ENCODE data around the gene CTNNBL1.
A peak's percentile ranks its signal among the peaks of the same experiment; 100 is the strongest.

CTNNBL1 gene

DNA sequence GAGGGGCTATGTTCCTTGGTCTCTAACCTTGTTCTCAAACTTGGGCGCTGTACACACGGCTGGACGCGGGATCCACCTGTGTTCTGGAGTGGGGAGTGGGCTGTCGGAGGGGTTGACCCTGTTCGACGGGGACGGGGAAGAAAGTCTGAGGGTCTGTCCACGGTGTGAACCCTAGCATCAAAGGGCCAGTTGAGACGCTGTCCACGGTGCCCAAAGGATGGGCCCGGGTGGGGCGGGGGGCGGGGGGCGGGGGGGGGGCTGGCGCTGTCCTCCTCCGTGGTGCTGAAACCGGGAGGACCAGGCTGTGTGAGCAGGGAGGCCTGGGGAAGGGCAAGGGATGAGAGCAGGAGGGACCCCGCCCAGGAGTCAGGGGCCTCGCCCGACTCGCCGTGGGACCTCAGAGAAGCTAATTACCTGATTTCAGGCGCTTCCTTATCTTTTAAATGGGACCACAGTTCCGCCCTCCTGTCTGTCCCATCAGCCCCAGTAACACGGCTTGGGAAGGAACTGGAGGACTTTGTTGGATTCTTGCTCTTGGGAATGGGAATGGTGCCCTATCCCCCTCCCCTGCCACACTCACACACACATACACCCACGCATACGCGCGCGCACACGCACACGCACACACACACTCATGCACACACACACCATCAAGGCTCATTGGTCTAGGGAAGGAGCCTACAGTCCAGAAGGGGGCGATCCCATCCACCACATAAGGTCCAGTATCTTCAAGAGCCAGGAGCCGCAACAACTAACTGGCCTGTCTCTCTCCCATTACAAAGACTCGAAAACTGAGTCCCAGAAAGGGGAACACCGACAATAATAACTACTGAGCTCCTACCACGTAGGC is 208.0 kb downstream of the CTNNBL1 start:
- peak; percentile 78 for DNase-seq (ENCODE audit: low spot score)

DNA sequence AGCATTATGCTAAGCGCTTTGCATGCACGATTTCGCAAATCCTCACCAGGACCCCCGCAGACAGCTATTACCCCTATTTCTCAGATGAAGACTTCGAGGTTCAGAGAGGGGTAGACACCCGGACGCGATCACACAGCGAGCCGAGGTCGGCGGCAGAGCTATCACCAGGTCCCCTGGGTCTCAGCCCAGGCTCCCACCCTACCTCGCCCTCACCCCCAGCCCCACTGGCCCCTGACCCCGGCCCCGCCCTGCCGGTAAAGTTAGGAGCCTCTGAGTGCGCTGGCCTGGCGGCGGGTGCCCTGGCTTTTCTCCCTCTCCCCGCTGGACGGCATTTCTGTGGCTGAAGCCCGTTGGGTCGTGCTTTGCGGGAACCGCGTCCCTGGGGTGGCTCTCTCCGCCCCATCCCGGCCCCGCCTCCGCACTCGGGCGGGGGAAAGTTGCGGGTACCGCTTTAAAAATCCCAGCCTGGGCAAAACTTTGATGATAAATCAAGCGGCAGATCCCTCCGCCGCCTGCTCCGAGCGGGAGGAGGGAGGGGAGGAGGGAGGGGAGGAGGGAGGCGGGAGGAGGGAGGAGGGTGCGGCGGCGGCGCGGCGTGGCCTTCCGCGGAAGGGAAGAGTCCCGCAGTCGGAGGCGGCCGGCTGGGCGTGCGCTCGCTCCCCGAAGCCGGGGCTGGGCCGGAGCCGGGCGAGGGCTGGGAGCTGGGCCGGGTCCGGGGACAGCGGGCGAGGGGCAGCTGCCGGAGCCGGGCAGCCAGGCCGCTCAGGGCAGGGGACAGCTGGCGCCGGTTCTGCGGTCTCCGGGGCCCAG is 208.9 kb downstream of the CTNNBL1 start, which contains the start of gene VSTM2L:
TSS of gene VSTM2L (plus strand) at position 624 of the 810 bp plus-strand sequence. CDS start 224 bp downstream, outside the sequence.
- DNase-seq (ENCODE audit: low spot score), result peak; percentile 39

DNA sequence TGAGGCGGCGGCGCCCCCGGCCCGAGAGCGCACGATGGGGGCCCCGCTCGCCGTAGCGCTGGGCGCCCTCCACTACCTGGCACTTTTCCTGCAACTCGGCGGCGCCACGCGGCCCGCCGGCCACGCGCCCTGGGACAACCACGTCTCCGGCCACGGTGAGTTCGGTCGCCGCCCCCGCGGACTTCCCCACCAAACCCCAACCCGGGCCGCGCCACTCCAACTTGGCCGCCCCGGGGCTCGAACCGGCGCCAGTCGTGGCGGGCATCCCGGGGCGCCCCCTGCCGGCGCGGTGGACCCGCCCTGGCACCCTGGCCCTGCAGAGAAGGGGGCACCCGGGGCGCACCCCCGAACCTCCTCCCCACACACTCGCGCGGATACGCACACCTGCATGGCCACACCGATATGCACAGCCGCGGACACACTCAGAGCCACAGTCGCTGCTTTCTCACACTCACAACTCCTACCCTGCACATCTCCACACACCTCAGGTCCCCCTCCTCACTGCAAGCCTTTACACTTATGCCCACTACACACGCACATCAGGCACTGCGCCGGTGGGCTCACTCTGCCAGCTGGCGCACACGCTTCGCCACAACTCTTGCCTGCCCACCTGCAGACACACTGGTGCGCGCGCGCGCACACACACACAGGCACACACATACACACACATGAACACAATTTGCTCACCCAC is 209.6 kb downstream of the CTNNBL1 start:
- DNase-seq (ENCODE audit: low spot score), result no peak

DNA sequence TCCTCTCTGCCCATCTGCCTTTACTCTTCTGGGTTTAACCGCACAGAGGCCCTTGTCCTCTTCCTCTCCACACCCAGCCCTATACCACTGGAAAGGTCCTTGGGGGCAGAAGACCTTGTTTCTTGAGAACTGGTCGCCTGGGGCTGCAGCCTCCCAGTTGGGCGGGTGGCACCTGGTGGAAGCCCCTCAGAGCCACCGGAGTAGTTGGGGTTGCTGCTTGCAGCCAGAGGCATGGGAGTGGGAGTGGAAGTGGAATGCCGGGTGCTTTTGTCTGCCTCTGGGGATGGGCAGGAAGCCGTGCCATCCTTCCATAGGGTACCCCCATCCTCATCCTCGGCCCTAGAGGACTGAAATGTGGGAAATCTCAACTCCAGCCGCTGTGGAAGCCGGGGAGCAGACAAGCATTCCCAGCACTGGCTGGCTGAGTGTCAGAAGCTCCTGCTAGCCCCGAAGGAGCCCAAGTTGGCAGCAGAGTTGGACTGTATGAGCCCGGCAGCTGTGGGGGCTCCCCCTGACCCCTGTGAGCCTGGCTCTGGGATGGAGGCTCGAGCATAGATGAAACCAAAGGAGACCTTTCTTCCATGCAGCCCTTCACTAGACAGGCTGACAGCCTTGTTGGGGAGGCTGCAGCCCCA is 210.3 kb downstream of the CTNNBL1 start:
- DNase-seq (ENCODE audit: low spot score), result no peak

DNA sequence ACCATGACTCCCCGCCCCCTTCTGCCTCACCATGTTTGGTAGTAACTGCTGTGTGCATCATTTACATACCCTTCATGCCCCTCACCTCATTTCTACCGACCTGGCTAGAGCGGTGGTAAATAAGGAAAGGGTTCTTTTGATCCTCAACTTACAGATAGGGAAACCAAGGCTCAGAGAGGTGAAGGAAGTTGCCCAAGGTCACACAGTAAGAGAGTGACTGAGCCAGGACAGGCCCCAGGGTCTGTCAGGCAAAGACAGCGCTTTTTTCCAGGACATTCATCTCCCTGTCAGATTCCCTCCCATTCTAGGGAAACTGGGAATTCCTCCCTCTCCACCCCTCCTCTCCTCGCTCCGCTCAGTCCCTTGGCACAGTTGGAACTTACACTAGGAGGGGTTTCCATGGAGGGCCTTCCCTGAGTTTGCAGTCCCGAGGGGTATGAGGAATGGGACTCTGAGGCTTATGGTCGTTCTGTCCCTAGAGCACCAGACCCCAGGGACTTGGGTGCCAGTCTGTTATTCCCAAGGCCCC is 211.1 kb downstream of the CTNNBL1 start:
- DNase-seq (ENCODE audit: low spot score), result no peak

DNA sequence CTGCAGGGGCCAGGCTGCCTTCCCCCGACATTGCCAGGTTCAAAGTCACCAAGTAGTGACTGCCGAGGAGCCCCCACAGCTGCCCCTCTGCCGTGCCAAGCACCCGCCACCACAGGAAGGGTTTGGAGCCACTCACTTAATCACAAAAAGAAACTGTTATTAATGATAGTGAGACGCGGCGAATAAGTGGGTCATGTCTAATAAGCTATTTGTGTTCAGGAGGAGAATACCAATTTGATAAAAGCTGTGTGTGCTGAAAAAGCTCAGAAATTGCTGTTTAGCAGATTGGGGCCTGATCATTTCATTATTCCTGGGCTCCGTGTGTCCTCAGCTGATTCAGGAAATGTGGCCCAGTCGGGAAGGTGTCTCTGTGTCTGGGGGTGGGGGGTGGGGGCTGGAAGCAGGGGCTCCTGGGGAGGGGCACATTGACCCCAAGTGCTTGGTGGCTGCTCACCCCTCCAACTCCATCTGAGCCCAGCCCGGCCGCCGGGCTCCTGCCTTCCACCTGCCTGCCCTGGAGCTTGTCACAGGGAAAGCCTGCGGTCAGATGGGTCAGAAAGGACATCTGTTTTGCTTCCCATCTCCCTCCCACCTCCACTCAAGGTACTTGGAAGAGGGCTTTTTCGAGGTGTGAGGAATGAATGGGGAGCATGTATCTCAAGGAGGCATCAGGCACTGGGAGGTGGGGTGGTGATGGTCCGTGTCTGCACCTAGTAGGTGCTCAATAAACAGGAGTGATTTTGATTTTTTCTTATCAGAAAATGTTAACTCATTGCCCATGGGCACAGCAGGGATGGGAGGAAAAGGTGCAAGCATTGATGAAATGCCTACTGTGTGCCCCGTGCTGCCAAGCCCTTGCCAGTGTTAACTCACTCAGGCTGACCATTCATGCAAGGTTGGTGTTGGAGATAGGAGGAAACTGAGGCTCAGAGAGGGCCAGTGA is 212.1 kb downstream of the CTNNBL1 start:
- DNase-seq (ENCODE audit: low spot score), result no peak

DNA sequence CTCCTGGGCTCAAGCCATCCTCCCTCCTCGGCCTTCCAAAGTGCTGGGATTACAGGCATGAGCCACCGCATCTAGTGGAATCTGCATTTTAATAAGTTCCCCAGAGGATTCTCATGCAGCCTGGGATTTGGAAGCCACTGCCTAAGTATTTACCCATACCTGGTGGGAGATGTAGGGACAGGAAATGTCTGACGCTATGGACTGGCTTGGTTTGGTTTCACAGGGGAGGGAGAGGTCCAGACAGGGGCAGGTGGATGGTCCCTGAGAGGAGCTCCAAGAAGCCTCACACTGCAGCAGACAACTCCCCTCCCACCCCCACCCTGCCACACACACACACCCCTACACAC is 213.5 kb downstream of the CTNNBL1 start:
- no peak for DNase-seq (ENCODE audit: low spot score)

DNA sequence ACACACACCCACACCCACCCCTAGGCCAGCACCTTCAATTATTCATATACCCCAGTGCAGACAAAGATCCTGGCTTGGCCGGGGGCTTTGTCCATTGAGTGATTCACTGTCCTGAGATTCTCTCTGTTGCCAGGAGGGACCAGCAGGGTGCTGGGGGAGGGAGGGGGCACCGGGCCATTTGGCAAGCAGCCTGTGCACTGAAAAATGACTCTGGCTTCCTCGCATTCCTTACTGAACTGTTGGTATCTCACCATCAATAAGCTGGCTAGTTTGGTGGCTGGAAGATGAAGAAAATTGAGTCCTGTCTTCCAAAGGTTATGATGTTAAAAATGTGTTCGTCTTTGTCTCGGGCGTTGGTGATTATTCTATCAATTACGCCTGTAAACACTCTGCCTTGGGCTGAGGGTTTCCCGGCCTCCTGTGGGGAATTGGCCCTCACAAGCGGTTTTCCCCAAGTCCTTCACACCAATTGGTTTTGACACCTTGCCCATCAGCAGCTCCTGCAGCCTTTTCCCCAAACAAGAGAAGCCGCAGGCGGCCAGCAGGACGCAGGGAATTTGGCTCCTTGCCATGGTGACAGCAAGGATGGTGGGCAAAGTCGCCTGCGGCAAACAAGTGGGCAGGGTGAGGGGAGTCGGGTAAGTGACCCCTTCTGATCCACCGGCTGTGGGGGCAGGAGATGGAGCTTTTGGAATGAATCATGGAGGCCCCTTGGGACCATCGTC is 214.0 kb downstream of the CTNNBL1 start:
- DNase-seq (ENCODE audit: low spot score), result peak; percentile 27

DNA sequence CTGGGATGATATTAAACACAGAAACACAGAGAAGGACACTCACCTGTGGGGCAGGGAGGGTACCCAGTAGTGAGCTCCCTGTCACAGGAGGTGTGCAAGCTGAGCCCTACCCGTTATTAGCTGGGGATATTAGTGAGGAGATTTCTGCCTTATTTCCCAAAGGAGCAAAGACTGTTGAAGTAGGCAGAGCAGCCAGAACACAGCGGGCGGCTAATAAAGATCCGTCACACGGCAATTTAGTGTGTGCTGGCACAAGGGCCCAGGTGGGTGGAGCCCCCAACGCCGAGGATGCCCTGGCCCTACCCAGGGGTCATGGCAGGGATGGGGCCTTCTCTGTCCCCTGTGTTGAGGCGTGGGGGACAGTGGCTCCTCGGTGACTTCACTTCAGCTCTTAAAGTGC is 217.4 kb downstream of the CTNNBL1 start:
- DNase-seq (ENCODE audit: low spot score), result no peak

DNA sequence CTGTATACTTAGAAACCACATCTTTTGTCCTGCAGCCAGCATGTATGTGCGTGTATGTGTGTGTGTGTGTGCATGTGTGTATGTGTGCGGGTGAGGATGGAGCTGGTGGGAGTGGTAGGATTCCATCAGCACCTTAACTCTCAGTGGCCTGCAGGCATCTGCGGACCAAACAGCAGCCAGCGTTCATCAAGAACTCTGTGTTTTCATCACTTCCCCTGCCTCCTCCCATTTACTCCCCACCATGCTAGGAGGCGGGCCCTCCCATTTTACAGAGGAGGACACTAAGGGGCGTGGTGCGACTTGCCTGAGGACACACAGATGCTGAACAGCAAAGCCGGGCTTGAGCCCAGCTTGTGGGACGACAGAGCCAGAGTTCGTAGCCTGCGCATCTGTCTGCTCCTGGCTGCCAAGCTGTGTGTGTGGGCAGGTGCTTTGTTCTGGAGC is 218.0 kb downstream of the CTNNBL1 start:
- DNase-seq (ENCODE audit: low spot score), result peak; percentile 74

DNA sequence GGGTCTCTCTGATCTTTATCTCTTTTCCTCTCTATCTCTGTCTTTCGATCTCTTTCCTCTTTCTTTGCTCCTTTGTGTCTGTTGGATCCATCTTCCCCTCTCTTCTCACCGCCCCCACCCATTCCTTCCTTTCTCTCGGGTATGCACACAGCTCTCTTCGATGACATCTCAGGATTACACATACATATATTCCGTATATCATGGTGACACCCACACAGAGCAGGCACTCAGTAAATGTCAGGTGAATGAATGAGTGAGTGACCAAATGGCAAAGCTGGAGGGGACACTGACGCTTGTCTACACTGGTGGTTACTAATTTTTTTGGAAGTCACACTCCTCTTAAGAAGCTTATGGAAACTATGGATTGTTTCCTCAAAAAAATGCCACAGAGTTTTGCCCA is 219.0 kb downstream of the CTNNBL1 start:
- DNase-seq (ENCODE audit: low spot score), result no peak

DNA sequence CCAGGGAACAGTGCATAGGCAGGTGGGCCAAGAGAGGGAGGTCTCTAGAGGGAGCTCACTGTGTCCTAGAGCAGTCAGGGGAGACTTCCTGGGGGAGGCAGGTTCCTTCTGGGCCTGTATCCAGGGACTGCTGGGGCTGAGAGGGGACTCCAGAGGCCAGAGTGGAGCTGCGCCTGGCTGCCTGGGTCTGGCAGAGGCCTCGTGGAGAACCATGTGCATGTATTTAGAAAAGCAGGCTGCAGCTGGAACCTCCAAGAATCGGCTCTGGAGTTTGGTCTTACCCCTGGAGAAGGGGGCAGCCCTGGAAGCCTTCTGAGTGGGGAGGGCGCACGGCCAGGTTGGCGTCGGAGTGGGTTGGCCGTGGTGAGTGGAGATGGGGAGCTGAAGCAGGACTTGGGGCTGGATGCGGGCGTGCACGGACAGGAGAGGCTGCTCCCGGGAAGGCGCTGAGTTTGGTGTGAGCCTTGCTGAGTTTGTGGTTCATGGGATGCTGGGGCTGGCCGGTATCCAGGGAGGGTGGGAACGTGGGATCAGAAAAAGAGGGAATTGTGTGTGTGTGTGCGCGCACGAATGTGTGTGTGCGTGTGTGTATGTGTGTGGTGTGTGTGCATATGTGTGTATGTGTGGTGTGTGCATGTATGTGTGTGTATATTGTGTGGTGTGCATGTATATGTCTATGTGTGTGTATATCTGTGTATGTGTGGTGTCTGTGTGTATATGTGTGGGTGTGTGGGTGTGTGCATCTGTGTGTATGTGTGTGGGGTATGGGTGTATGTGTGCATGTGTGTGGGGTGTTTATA is 219.9 kb downstream of the CTNNBL1 start:
- no peak for DNase-seq (ENCODE audit: low spot score)

DNA sequence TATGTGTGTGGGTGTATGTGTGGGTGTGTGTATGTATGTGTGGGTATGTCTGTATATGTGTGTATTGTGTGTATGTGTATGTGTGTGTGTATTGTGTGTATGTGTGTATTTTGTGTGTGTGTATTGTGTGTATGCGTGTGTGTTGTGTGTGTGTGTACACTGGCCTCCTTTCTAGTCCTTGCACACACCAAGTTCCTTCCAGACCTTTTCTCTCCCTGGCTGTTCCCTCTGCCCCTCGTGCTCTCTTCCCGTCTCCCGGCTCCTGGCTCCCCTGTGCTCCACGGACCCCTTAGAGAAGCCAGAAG is 220.5 kb downstream of the CTNNBL1 start:
- DNase-seq (ENCODE audit: low spot score), result no peak

DNA sequence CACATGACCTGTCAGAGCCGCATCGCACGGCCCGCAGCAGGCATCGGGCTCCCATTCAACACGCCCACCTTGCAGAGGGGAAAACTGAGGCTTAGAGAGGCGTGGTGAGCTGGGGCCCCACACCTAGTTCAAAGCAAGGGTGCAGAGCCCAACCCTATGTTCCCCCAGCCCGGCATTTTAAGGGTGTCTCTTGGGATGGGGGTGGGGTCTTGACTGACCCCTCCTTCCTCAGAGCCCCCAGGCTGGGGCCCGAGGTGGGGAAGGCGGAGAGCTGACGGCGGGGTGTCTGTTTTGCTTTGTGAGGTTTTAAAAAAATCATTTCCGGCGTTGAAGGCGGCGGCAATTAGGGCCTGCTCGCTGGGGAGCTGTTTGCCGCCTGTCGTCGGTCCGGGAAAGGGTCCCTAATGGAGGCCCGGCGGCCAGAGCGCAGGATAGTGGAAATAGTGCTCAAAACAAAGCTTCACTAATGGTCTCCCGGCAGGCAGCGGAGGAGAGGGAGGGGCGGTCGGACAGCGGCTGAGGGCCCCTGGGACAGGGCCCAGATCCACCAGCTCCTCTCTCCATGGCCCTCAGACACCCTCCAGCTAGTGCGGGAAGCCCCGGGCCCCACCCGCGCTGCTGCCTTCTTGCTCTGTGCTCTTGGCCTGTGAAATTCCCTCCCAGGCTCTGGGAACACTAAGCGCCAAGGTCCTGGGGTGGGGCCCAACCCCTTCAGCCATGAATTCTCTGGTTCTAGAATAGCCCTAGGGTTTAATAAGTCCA is 221.0 kb downstream of the CTNNBL1 start:
- DNase-seq (ENCODE audit: low spot score), result peak; percentile 57

DNA sequence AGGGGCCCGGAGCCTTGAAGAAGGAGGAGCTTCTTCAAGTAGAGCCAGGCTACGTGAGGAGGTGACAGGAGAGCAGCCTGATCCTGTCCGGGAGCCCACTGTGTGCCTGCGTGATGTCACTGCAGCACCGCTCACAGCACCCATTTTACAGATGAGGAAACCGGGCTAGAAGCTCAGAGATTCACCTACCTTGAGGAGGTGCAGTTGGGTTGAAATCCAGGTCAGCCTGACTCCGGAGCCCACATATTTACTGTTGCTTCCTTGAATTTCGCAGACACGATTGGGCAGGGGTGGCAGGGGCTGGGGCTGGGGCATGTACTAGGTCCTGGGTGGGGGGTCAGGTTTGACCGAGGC is 221.6 kb downstream of the CTNNBL1 start:
- no peak for DNase-seq (ENCODE audit: low spot score)

DNA sequence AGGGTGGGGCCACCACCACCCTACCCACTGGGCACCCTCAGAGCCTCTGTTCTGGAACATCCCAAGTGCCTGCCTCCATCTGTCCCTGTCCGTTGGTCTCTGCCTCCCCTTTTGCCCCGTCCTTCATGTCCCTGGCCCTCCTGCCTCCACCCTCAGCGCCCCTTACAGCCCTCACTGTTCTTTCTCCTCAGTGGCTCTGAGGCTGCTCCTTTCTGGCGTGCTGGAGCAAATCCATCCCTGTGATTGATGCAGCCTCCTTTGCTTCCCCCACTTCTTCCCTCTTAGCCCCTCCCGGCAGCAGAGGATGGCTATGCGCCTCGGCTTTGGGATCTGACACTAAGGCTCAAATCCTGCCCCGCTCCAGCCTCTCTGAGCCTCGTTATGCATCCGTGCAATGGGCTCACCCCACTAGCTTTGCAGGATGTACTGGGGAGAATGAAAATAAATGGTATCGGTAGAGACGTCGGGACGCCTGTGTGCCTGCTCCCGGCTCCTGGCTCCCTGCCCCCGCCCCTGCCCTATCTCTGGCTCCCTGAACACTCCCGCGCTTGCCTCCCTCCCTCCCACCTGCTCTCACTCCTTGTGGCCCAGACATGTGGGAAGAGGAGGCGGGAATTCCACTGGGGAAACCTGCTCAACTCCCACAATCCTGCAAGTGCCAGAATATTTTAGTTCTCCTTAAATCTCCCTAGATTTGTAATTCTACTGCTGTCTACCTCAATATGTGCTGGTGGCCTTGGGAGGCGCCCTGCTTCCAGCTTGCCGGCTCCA is 222.2 kb downstream of the CTNNBL1 start:
- peak; percentile 53 for DNase-seq (ENCODE audit: low spot score)

DNA sequence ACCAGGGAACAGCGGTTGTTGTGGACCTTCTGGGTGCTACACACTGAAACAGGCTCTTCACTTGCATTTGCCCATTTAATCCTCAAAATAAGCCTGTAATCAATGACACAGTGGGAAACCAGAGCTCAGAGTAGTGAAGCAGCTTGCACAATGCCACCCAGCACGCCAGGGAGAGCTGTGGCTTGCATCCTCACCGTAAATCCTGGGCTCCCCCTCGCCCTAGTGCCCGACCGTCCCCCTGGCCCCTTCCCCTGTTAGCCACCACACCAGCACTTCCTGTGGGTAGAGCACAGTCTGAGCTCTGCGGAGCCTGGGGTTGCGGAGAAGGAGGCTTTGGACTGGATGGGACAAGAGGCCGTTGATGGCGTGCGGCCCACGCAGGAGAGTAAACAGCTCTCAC is 223.6 kb downstream of the CTNNBL1 start:
- no peak for DNase-seq (ENCODE audit: low spot score)

DNA sequence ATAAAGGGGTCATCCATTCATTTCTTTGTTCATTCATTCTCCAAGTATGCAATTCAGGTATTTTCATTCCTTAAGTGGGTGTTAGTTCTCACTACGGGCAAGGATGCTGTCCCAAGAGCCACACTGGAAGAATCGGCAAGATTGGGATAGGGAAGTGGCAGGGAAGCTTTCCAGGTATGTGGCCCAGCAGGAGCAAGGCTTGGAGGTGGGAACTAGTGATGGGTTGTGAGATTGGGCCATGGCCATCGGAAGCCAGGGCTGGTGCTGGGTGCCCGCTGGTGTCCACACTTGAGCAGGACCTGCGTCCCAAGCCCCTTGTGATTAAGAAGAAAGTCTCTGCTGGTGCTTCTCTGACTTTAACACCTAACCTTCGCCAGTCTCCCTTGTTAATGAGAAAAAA is 224.2 kb downstream of the CTNNBL1 start:
- DNase-seq (ENCODE audit: low spot score), result no peak

All from cerebellar cortex (tissue), 1 donor.